NCI-H1694 (cell line): ENCODE data around the gene ASB1.

Source experiments
- DNase-seq: peaks from one replicate; lab custom pipeline; 2025; lab: John Stamatoyannopoulos, UW

The ASB1 gene

GRCh38 chr2:238467792-238468191 lies 41.1 kb downstream of the ASB1 start:
- no peak for DNase-seq

- DNase-seq: no peak
Measured at GRCh38 chr2:238469155-238469554, 42.4 kb downstream of the ASB1 start.

DNA sequence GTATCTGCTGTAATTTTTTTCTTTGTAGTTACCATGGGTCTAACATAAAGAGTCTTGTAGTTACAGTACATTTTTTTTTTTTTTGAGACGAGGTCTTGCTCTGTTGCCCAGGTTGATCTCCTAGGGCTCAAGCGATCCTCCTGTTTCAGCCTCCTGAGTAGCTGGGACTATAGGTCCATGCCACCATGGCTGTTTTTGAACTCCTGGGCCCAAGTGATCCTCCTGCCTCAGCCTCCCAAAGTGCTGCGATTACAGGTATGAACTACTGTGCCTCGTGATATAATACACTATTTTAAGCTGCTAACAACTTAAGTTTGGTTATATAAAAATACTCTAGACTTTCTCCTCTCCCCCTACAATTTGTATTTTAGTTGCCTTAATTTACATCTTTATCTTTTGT lies 46.3 kb downstream of the ASB1 start:
- no peak for DNase-seq

GRCh38 chr2:238473523-238473922 lies 46.8 kb downstream of the ASB1 start:
- no peak for DNase-seq

DNA sequence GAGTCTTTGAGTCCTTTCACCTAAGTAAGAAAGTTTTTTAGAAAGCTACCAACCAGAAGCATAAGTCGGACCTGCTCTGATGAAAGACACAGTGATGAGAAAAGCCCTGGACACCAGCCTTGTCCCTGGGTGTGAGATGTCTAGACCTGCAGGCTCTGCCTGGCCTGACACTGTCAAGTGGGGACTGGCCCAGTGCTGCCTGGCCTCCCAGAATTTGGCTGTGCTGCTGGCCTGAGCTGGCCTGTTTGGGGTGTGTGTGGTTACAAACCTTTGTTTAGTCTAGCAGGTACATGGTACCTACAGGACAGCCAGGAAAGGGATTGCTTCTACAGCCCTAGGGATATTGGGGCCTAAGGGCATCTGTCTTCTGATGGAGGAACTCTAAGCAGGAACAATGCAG lies 48.3 kb downstream of the ASB1 start:
- no peak for DNase-seq

DNA sequence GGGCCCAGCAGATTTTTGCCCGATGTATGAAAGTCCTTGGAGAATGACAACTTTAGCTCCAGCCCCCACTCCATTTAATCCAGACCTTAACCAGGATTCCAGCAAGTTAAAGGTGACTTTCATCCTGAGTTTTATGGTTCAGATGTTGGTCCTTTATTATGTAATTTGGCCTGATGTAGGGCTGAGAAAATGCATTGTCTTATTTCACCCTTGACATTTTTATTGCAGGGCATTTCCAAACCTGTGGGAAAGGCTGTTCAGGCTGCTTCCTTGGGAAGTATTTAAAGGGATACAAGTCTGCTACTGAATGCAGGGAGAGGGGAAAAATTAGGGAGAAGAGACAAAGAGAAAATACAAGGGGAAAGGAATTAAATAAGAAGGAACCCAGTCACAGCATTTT lies 48.8 kb downstream of the ASB1 start:
- DNase-seq: no peak

- DNase-seq: no peak
Measured at GRCh38 chr2:238476258-238476657, 49.5 kb downstream of the ASB1 start.

DNA sequence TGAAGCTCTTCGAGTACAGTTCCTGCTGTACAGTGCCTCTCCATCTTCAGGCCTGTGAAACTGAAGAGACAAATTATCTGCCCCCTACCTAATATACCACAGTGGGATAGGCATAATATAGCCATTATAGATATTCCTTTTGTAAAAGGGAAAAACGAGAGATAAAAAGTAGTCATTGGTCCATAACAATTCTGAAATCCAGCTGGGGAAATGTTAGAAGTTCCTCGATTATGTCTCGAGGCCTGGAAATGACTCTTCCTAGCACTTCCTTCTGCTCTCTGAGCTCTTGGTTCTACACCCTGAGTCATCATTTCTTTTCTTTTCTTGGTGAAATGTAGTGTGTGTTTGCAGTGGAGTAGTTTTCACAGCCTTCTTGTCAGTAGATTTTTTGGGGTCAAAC lies 51.5 kb downstream of the ASB1 start:
- DNase-seq: no peak

DNA sequence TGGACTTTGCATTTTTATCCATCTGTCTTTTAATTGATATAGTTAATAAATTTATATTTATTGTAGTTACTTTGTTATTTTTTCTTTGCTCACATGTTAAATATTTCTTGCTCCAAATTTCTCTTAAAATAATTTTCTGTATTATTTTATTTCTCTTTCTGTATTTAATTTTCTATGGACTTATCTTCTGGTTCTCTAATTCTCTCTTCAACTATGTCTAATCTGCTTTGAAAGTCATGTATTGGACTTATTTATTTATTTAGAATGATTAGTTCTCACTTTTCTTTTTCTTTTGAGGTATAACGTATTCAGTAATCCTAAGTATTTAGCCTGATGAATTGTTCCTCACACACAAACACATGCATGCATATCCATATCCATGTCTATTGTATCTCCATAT lies 53.1 kb downstream of the ASB1 start:
- DNase-seq: no peak

GRCh38 chr2:238483021-238483420 lies 56.3 kb downstream of the ASB1 start:
- DNase-seq: no peak

DNA sequence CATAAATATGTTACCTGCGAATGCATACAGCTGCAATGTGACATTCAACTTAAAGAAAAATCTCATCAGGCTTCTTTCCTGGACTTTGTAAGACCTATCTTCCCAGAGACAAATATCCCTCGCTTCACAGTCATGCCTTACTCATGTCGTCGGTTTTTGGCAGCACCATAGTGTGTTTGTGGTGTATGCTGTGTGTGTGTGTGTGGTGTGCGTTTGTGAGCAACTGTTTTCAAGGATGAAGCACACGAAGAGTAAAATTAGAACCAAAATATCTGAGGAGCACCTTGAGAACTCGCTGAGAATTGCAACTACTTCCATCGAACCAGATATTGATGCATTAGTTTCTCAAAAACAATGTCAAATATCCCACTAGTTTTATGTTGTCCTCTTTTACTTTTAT lies 56.9 kb downstream of the ASB1 start:
- DNase-seq: no peak

- no peak for DNase-seq
Measured at GRCh38 chr2:238484522-238485452, 58.1 kb downstream of the ASB1 start.

- no peak for DNase-seq
Measured at GRCh38 chr2:238486123-238486848, 59.6 kb downstream of the ASB1 start.

DNA sequence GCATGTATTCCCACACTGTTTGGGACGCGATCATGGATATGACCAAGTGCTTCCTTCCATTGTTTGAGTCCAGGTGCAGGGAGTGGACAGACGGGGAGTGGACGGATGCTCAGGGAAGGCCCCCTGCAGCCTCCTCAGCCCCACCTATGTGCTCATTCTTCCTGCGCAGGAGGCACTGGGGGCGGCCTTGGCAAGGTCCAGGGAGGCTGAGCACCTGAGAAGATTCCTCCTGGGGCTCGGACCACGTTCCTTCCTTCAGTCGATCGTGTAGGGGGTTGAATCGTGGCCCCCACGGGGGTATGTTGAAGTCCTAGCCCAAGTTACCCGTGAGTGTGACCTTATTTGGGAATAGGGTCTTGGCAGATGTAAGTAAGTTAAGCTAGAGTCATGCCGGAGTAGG lies 60.4 kb downstream of the ASB1 start:
- DNase-seq: no peak

DNA sequence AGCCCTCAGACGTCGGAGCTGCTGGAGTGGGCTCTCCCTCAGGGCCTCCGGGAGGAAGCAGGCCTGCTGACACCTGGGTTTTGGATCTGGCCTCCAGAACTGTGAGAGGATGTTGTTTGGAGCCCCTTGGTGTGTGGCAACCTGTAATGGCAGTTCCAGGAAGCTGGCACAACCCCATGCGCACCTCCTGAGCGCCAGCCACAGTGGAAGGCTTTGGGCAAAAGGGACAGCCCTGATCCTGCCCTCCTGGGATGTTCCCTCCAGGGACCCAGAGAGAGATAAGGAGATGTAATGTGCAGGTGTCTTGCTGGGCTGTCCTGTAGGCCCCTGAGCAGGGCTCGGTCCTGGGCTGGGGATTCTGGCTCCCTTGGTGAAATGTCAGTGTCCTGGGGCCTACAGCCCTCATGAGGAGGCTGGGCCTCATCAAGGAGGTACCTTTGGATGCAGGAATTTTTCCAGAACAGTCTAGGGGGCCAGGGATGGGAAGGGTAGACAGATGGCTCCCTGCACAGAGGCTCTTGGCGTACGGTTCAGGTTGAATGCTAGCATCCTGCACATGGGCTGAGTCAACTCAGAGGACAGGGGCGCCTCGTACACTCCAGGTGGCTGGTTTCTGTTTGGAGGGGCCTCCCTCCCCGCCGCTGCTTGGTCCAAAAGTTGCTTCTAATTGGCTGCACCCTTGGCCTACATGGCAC lies 61.1 kb downstream of the ASB1 start:
- DNase-seq: no peak

DNA sequence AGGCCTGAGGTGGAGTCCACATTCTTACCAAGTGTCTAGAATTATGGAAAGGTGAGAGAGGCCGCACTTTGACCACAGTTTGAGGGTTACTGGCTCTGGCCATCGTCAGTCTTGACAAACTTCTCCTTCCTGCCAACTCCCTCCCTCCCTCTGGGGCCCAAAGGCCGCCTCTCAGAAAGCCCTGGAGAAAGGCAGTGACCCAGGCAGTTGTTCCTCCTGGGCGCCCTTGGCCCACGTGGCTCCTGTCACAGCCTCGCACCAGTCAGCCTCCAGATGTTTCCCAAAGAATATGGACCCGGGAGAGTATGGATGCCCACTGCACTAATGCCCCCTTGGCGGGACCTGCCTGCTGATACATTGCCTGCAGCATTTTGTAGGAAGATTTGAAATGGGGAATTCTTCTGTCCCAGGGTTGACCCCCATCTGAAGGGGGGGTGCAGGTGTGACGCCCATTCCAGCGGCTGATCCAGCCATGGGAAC lies 61.7 kb downstream of the ASB1 start:
- no peak for DNase-seq

DNA sequence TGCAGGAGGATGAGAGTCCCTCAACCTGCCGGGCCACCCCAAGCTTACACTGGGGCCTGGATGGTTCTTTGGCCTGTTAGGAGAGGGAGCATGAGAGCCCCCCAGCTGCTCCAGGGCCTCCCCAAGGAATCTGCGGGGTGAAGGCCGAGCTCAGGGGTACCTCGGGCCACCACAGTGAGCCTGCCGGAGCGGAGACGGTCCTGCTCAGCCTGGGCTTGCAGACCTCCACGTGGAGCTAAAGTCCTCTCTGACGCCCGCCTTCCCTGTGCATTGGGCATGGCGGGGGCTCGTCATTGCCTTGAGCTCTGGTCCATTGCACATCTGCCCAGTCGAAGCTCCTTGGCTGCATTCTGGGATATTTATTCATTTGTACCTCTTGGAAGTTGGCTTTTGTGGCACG lies 62.7 kb downstream of the ASB1 start:
- DNase-seq: no peak

DNA sequence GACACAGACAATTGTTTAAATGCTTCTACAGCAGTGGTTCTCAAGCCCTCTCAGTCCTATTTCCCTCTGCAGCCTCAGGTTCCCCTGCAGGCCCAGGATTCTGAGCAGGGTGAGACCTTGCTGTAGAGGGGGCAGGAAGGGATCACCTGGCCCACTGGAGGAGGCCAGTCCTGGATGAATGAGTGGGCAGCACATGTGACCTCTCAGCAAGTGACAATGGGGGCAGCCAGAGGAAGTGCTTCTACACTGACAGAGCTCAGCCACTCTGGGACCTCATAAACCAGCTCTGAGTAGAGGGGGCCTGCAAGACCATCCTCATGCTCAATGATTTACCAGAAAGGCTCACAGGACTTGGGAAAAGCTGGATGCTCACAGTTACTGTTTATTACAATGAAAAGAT lies 63.2 kb downstream of the ASB1 start:
- no peak for DNase-seq

- no peak for DNase-seq
Measured at GRCh38 chr2:238492840-238493239, 66.1 kb downstream of the ASB1 start.

DNA sequence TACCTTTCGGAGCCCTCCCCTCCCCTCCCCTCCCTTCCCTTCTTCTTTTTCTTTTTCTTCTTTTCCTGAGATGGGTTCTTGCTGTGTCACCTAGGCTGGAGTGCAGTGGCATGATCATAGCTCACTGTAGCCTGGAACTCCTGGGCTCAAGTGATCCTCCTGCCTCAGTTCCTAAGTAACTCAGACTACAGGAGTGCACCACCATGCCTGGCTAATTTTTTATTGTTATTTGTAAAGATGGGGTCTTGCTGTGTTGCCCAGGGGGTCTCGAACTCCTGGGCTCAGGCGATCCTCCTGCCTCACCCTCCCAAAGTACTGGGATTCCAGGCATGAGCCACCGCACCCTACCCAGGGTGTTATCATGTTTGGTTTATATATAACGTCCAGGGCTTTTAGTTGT lies 66.7 kb downstream of the ASB1 start:
- no peak for DNase-seq

DNA sequence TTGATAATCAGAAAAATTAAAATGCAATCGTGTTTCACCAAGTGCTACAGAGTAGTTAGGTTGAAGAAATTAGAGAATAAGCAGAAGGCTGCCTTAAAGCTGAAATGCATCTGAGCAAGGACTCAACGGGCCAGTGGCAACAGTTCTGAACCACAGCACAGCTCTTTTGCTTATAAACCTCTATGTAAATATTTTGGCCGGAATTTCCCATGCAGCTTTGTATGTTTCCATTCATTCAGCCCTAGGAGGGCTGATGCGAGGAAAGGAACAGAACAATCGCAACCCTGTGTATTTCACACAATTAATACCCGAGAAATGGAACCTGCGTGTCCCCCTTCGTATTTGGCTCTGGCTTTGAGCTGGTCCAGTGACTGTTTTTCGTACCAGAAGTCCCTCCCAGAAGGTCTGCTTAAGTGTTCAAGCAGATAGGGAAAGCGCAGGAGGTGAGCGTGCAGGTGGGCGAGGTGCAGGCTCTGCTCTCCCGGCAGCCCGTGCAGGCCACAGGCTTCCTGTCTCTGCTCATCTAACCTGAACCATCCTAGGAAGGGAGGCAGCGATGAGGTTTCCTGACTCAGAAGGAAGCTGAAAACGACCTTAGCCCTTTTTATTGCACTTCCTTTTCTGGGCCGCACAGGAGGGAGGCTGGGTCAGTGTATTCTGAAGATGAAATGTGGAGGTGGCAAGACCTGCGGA lies 67.3 kb downstream of the ASB1 start:
- no peak for DNase-seq

DNA sequence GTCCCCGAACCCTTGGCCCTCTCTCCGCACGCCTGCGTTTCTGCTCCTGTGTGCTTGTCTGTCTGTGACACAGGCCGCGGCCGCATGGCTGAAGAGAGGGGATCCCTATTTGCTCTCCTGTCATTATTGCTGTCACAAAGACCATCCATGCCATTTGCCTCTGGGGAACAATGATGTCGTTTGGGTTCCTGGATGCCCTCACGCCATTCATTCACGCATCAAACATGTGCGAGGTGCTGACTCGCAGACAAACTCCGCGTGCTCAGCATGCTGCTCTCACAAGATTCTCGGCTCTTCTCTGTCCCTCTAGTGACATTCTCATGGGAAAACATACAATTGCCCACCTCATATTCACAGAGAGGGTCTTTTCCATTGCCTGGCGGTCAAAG lies 67.8 kb downstream of the ASB1 start:
- DNase-seq: no peak
